NCI-H2227 (cell line): ENCODE data around the gene CHD2.
A peak's percentile ranks its signal among the peaks of the same experiment; 100 is the strongest.
"Not testable (repeated sequence)": the region's sequence is repeated elsewhere in the genome, so short reads cannot be mapped to it uniquely, and the experiment has no call there.

Source experiments
- DNase-seq: peaks from one replicate; lab custom pipeline; 2025; ENCODE audit not compliant: unreplicated experiment; lab: John Stamatoyannopoulos, UW

Gene CHD2

DNA sequence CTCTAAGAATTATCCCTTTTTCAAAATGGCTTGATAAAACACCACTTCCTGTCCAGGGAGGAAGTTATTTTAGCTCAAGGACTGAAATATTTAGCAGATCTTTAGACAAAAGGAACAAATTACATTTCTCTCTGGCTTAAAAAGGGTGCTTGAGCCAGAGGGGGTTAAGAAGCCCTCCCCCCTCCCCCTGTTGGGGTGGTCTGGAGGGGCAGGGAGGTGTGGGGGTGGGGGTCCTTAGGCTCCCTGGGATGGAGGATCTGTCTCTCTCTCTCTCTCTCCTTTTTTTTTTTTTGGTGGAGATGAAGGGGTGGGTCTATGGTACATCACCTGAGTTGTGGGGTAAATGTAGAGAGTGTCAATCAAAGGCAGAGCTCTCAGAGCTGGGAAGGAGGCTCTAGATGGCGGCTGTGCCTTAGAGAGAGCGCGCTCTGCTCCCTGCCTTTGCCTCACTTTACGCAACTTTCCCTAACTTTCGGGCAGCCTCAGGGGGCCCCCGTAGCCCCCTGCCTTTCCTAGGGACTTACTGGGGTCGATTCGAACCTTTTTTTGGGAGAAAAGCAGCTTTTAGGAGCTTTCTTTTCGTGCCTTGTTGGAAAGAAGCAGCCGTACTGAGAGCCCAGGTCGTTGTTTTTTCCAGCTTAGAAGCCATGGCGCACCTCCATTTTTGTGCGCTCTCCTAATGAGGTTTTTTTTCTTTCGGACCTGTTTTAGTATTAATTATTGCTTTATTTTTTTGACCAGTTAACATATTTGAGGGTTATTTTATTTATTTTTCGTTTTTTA, at the start of gene CHD2:
CHD2 (plus strand) TSS at position 377 of the 783 bp plus-strand sequence. CDS start 914 bp downstream, outside the sequence.
- peak; percentile 84 for DNase-seq

DNA sequence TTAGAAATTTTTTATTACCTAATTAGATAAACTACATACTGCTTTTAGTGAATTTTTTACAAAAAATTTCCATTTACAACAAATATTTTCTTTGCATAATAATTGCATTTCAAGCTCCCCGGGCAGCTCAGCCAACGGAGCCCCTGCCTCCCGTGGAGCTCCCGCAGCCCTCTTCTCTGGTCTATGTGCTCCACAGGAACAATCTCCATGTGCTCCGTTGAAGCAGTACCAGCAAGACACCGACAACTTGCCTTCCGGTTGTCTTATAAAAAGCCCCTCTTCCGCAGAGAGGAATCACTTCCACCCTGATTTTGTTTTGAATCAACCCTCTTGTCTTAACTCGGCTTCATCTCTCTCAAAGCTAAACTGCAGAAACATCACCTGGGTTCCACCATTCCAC, 46.9 kb upstream of the CHD2 start:
- no peak for DNase-seq

GRCh38 chr15:92861742-92862141, 38.4 kb upstream of the CHD2 start:
- DNase-seq, result no peak

DNA sequence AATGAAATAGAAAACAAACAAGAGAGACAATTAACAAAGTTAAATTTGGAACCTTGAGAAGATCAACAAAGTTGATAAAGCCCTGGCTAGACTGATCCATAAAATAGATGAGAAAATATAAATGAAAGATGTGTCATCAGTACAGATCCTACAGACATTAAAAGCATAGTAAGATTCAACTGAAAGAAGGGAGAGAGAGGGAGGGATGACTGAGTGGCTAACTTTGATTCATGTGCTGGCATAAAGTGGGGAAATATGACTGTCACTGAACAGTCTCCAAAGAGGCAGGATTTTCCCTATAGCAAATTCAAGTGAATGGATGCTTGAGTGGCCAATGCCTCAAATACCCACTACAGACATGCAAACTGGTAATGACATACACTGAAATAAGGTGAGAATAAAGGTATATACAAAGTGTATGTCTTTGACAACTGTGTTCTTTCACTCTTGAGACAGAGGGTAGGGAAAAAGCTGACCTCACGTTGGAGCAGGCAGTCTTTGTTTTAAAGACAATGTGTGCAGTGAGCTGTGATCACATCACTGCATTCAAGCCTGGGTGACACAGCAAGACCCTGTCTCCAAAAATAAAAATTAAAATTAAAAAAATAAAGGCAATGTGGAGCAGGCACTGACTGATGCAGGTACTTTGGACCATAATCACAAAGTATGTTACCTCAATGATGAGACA, 35.9 kb upstream of the CHD2 start:
- DNase-seq, result no peak

- DNase-seq, result no peak
Measured at GRCh38 chr15:92869263-92869940, 30.7 kb upstream of the CHD2 start.

DNA sequence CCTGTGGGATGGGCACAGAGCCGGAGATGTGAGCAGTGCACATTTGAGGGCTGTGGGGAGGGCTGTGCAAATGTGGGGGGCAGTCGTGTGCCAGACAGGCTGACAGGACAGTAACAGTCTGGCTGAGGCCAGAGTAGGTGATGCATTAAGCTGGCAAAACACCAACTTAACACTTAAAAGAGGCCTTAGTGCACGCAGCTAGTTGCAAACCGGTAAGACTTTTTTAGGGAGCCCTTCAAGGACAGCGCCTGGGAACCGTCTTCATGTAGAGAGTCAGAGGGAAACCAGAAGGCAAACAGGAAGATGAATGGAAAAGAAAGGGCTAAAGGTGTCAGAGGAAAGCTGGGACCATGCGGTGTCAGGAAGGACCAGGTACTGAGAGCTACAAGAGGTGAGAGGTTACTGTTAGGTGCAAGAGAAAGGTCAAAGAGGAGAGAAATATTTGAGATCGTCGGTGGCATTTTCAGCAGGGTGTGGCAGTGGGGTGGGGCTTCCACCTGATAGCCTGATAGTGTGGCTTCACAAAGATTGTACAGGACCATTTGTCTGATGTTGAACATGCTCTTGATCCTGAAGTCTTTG, 30.0 kb upstream of the CHD2 start:
- no peak for DNase-seq

- DNase-seq, result not testable (repeated sequence)
Measured at GRCh38 chr15:92872967-92873366, 27.2 kb upstream of the CHD2 start.

- DNase-seq, result no peak
Measured at GRCh38 chr15:92877000-92877399, 23.1 kb upstream of the CHD2 start.

- no peak for DNase-seq
Measured at GRCh38 chr15:92877416-92877815, 22.7 kb upstream of the CHD2 start.

- DNase-seq, result no peak
Measured at GRCh38 chr15:92878593-92879053, 21.5 kb upstream of the CHD2 start.

- DNase-seq, result peak; percentile 17
Measured at GRCh38 chr15:92879949-92880725, 20.0 kb upstream of the CHD2 start.

DNA sequence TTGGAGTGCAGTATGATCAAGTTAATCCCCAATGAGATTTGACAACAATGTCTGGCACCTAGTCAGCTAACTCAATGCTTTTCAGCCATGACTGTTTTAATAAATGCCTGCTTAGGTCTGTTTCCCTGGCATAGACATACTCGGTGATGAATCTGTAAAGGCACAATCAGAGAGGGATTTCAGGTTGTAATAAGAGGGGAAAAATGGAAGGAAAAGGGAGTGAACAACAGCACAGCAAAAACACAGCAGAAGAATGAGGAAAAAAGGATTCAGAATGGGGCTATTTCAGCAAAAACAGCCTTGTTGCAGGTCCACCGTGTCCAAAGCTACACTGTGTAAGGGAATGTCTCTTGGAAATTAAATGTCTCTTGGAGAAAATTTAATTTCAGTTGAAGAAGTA, 19.3 kb upstream of the CHD2 start:
- DNase-seq, result no peak

DNA sequence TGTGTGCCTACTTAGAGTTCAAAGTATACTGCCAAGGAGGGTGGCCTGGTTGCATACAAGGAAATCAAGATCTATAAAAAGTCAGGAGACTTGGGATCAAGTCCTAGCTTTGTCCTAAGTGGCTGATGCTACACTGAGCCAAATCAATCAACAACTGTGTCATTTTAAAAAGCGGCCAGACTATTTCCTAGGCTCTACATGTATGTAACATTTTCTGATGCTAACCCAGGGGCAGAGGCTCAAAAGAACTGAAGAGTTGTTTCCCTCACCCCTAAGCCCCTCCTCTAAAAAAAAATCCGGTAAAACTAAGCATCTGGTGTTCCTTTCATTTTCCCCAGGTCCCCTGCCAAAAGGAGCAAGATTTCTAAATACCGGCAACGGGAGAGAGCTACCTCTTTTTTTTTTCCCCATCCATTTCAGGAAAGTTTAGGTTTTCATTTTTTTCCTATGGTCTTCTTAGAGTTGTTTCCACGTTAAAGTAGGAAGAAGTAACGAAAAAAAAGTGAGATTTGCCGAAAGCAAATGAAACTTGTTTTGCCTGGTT, 18.8 kb upstream of the CHD2 start:
- peak; percentile 28 for DNase-seq

GRCh38 chr15:92881802-92882696, 18.1 kb upstream of the CHD2 start:
- peak; percentile 98 for DNase-seq

- no peak for DNase-seq
Measured at GRCh38 chr15:92882697-92883162, 17.4 kb upstream of the CHD2 start.

DNA sequence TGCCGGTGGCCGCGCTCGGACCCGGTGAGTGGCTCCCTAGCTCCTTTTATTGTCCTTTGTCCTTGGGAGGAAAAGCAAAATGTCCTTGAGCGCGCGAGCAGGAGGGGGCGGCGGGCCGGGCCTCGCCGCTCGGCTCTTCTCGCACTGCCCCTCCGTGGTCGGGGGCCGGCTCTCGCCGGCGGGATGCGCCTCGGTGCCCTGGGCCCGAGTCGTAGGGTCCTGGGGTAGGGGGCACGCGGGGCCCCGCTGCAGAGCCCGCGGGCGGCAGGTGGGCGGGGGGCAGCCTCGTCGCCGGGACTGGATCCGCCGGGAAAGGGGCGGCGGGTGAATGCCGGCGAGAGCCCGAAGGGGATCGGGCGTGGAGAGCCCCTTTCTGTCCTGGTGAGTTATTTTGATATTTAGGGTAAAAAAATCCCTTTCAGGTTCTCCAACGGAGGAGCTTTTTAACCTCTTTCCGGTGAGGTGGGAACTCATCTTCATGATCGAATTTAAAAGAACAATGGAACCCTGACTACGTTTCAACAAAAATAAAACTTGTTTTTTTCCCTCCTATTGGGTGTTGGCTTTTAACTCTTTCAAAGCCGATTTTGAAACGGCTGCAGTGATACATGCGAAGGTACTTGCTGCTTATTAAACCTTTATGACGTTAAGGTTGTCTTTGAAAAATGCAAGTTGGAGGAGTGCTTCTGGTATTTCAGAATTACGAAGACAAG, 16.8 kb upstream of the CHD2 start:
- peak; percentile 27 for DNase-seq

- DNase-seq, result no peak
Measured at GRCh38 chr15:92883876-92884435, 16.2 kb upstream of the CHD2 start.
